ENCODE measurements around the gene KRT71. TPM values are rescaled to one million over a fixed set of nuclear protein-coding genes. Genes with fewer than 3 reads are reported as not detected.
A peak's percentile ranks its signal among the peaks of the same experiment; 100 is the strongest.

The KRT71 gene
- total RNA-seq, 1 experiment from 2014 or later = not detected

- Histone ChIP-seq H3K4me3 (ENCODE audit: insufficient read depth, low read depth, low read length) (no peak overlapping the region), H3K27me3 (ENCODE audit: control insufficient read depth, insufficient read depth, low read length) (no peaks in the 10 kb centered on the region), H3K36me3 (replicated peaks; ENCODE audit: control insufficient read depth, insufficient read depth, low read length) (no peaks in the 10 kb centered on the region)
- peak; percentile 12 for DNase-seq
These were observed 56.9 kb downstream of the KRT71 start for GRCh38 chr12:52496054-52496453.

- H3K36me3 ChIP-seq (replicated peaks; ENCODE audit: control insufficient read depth, insufficient read depth, low read length) = no peaks in the 10 kb centered on the region
- H3K4me3 ChIP-seq (ENCODE audit: insufficient read depth, low read depth, low read length) = no peak overlapping the region
- H3K27me3 ChIP-seq (ENCODE audit: control insufficient read depth, insufficient read depth, low read length) = no peaks in the 10 kb centered on the region
- peak; percentile 61 for DNase-seq
These were observed 57.6 kb downstream of the KRT71 start for GRCh38 chr12:52495389-52495788.

- no peaks in the 10 kb centered on the region for H3K36me3 ChIP-seq (replicated peaks; ENCODE audit: control insufficient read depth, insufficient read depth, low read length)
- no peak overlapping the region for H3K4me3 ChIP-seq (ENCODE audit: insufficient read depth, low read depth, low read length)
- no peaks in the 10 kb centered on the region for H3K27me3 ChIP-seq (ENCODE audit: control insufficient read depth, insufficient read depth, low read length)
- no peak for DNase-seq
These were observed 58.4 kb downstream of the KRT71 start for GRCh38 chr12:52494518-52494917.

GRCh38 chr12:52494100-52494499, 58.8 kb downstream of the KRT71 start:
- Histone ChIP-seq H3K4me3 (ENCODE audit: insufficient read depth, low read depth, low read length) (no peak overlapping the region), H3K27me3 (ENCODE audit: control insufficient read depth, insufficient read depth, low read length) (no peaks in the 10 kb centered on the region), H3K36me3 (replicated peaks; ENCODE audit: control insufficient read depth, insufficient read depth, low read length) (no peaks in the 10 kb centered on the region)
- no peak for DNase-seq

Other genes starting within 250 kb of the KRT71 start
- 0.10 TPM in 1 of 2 replicates, not detected in the other for gene KRT83, start 231.7 kb downstream of the KRT71 start, total RNA-seq (2014; rRNA removed; shearing (Covaris generic))
- gene KRT85, start 185.7 kb downstream of the KRT71 start, total RNA-seq (2014; rRNA removed; shearing (Covaris generic)) = not detected in 2 replicates
- not detected in 2 replicates for gene KRT84, start 167.5 kb downstream of the KRT71 start, total RNA-seq (2014; rRNA removed; shearing (Covaris generic))
- not detected in 2 replicates for gene KRT82, start 146.8 kb downstream of the KRT71 start, total RNA-seq (2014; rRNA removed; shearing (Covaris generic))
- gene KRT75, start 118.8 kb downstream of the KRT71 start, total RNA-seq (2014; rRNA removed; shearing (Covaris generic)) = not detected in 2 replicates
- gene KRT6B, start 101.0 kb downstream of the KRT71 start, total RNA-seq (2014; rRNA removed; shearing (Covaris generic)) = not detected in 2 replicates
- not detected in 2 replicates for gene KRT6C, start 79.3 kb downstream of the KRT71 start, total RNA-seq (2014; rRNA removed; shearing (Covaris generic))
- gene KRT6A, start 59.9 kb downstream of the KRT71 start, total RNA-seq (2014; rRNA removed; shearing (Covaris generic)) = not detected in 2 replicates
- gene KRT5, start 32.8 kb downstream of the KRT71 start, total RNA-seq (2014; rRNA removed; shearing (Covaris generic)) = not detected in 2 replicates
- not detected in 2 replicates for gene KRT74, start 20.7 kb upstream of the KRT71 start, total RNA-seq (2014; rRNA removed; shearing (Covaris generic))
- not detected in 2 replicates for gene KRT72, start 48.3 kb upstream of the KRT71 start, total RNA-seq (2014; rRNA removed; shearing (Covaris generic))
- gene KRT73, start 65.4 kb upstream of the KRT71 start, total RNA-seq (2014; rRNA removed; shearing (Covaris generic)) = not detected in 2 replicates
- gene KRT2, start 99.1 kb upstream of the KRT71 start, total RNA-seq (2014; rRNA removed; shearing (Covaris generic)) = not detected in 2 replicates
- not detected in 2 replicates for gene KRT1, start 127.3 kb upstream of the KRT71 start, total RNA-seq (2014; rRNA removed; shearing (Covaris generic))
- not detected in 2 replicates for gene KRT77, start 150.4 kb upstream of the KRT71 start, total RNA-seq (2014; rRNA removed; shearing (Covaris generic))
- not detected in 2 replicates for gene KRT76, start 224.2 kb upstream of the KRT71 start, total RNA-seq (2014; rRNA removed; shearing (Covaris generic))
- not detected in 2 replicates for gene KRT3, start 243.0 kb upstream of the KRT71 start, total RNA-seq (2014; rRNA removed; shearing (Covaris generic))

Data from H7 (cell line).